H9 (cell line): ENCODE data around the gene OS9. TPM values are rescaled to one million over a fixed set of nuclear protein-coding genes. Genes with fewer than 3 reads are reported as not detected.

Experiments used
- DNase-seq: peaks from one replicate; pipeline ENCODE4 v3.0.0-alpha.2; 2017
- H2AFZ ChIP-seq: one replicate; pipeline ENCODE4 v1.6.1; 2013; ENCODE audit warnings: mild to moderate bottlenecking, low read length, control low read depth, moderate library complexity
- H2AK5ac ChIP-seq: 2 replicates; pipeline ENCODE4 v1.6.1; 2013; ENCODE audit warnings: low read length, control low read depth, mixed read lengths; ENCODE audit not compliant: insufficient read length
- H2BK120ac ChIP-seq: one replicate; pipeline ENCODE4 v1.6.1; 2013; ENCODE audit warnings: low read depth, mild to moderate bottlenecking, low read length, control low read depth, inconsistent platforms; ENCODE audit not compliant: poor library complexity, severe bottlenecking
- H2BK12ac ChIP-seq: 2 replicates; pipeline ENCODE4 v1.6.1; 2013; ENCODE audit warnings: low read length, control low read depth, mixed read lengths, low read depth; ENCODE audit not compliant: insufficient read length
- H2BK15ac ChIP-seq: 2 replicates; pipeline ENCODE4 v1.6.1; 2013; ENCODE audit warnings: low read depth, low read length, control low read depth
- H2BK20ac ChIP-seq: one replicate; pipeline ENCODE4 v1.6.1; 2013; ENCODE audit warnings: low read depth, mild to moderate bottlenecking, low read length, control low read depth, inconsistent platforms; ENCODE audit not compliant: poor library complexity, severe bottlenecking
- H2BK5ac ChIP-seq: 2 replicates; pipeline ENCODE4 v1.6.1; 2013; ENCODE audit warnings: low read length, control low read depth, mixed read lengths; ENCODE audit not compliant: insufficient read length
- H3K14ac ChIP-seq: 2 replicates; pipeline ENCODE4 v1.6.1; 2013; ENCODE audit warnings: low read length, control low read depth; ENCODE audit not compliant: insufficient read depth
- H3K18ac ChIP-seq: 2 replicates; pipeline ENCODE4 v1.6.1; 2013; ENCODE audit warnings: low read depth, mild to moderate bottlenecking, mixed read lengths, low read length, control low read depth; ENCODE audit not compliant: insufficient read length
- H3K23ac ChIP-seq: 2 replicates; pipeline ENCODE4 v1.6.1; 2013; ENCODE audit warnings: low read length, control low read depth, mixed read lengths, low read depth; ENCODE audit not compliant: insufficient read length
- H3K23me2 ChIP-seq: 2 replicates; pipeline ENCODE4 v1.6.1; 2013; ENCODE audit warnings: low read depth, mild to moderate bottlenecking, mixed read lengths, low read length, control low read depth; ENCODE audit not compliant: insufficient read length, poor library complexity, severe bottlenecking
- H3K27ac ChIP-seq: 2 replicates; pipeline ENCODE4 v1.5.1; 2013; ENCODE audit warnings: low read length, control low read depth, mixed read lengths, low read depth; ENCODE audit not compliant: insufficient read length
- H3K27me3 ChIP-seq: 2 replicates; pipeline ENCODE4 v1.6.1; 2013; ENCODE audit warnings: low read length, control low read depth, inconsistent platforms; ENCODE audit not compliant: insufficient read depth
- H3K4ac ChIP-seq: 2 replicates; pipeline ENCODE4 v1.6.1; 2013; ENCODE audit warnings: low read depth, mild to moderate bottlenecking, control low read depth, inconsistent platforms, low read length, moderate library complexity
- H3K4me1 ChIP-seq: 2 replicates; pipeline ENCODE4 v1.6.1; 2013; ENCODE audit warnings: low read length, control low read depth, inconsistent platforms; ENCODE audit not compliant: insufficient read depth
- H3K4me2 ChIP-seq: 2 replicates; pipeline ENCODE4 v1.6.1; 2013; ENCODE audit warnings: low read length, control low read depth, mixed read lengths; ENCODE audit not compliant: insufficient read length, insufficient read depth
- H3K56ac ChIP-seq: 2 replicates; pipeline ENCODE4 v1.6.1; 2013; ENCODE audit warnings: low read depth, mild to moderate bottlenecking, mixed read lengths, low read length, control low read depth; ENCODE audit not compliant: insufficient read length
- H3K79me1 ChIP-seq: 2 replicates; pipeline ENCODE4 v1.6.1; 2013; ENCODE audit warnings: low read depth, mild to moderate bottlenecking, moderate library complexity, low read length, control low read depth, inconsistent platforms; ENCODE audit not compliant: insufficient read depth, poor library complexity, severe bottlenecking
- H3K79me2 ChIP-seq: 2 replicates; pipeline ENCODE4 v1.6.1; 2013; ENCODE audit warnings: low read length, control low read depth, inconsistent platforms; ENCODE audit not compliant: insufficient read depth
- H3K9ac ChIP-seq: 2 replicates; pipeline ENCODE4 v1.6.1; 2013; ENCODE audit warnings: low read length, control low read depth, mixed read lengths; ENCODE audit not compliant: insufficient read length; ENCODE audit errors: extremely low read depth
- H3K9me3 ChIP-seq: one replicate; pipeline ENCODE4 v1.6.1; 2013; ENCODE audit warnings: low read depth, low read length, inconsistent platforms; ENCODE audit not compliant: control insufficient read depth
- H3T11ph ChIP-seq: one replicate; pipeline ENCODE4 v1.6.1; 2013; ENCODE audit warnings: mild to moderate bottlenecking, low read length, control low read depth, inconsistent platforms
- H4K20me1 ChIP-seq: one replicate; pipeline ENCODE4 v1.6.1; 2013; ENCODE audit not compliant: control insufficient read depth, insufficient read length, insufficient read depth
- H4K5ac ChIP-seq: 2 replicates; pipeline ENCODE4 v1.6.1; 2013; ENCODE audit warnings: low read depth, mild to moderate bottlenecking, mixed read lengths, low read length, control low read depth; ENCODE audit not compliant: insufficient read length
- H4K8ac ChIP-seq: replicated peaks from 2 replicates; pipeline ENCODE4 v1.6.1; 2013; ENCODE audit warnings: low read length, control low read depth, mixed read lengths, low read depth; ENCODE audit not compliant: insufficient read length
- H4K91ac ChIP-seq: 2 replicates; pipeline ENCODE4 v1.6.1; 2013; ENCODE audit warnings: low read depth, mild to moderate bottlenecking, moderate library complexity, mixed read lengths, low read length, control low read depth; ENCODE audit not compliant: insufficient read length
- H3K27ac Mint-ChIP-seq, 3 experiments: 2 replicates in 2 of 3; 3 replicates in 1 of 3; pipeline ENCODE4 v1.8.0; 2020 to 2021; ENCODE audit warnings: mixed read lengths in 3 of 3, mild to moderate bottlenecking in 1 of 3, moderate library complexity in 1 of 3
- H3K27me3 Mint-ChIP-seq: 2 replicates; pipeline ENCODE4 v1.8.0; 2021; ENCODE audit warnings: low read depth, mild to moderate bottlenecking, moderate library complexity, mixed read lengths
- H3K36me3 Mint-ChIP-seq, 3 experiments: 2 replicates in 2 of 3; 3 replicates in 1 of 3; pipeline ENCODE4 v1.8.0; 2020 to 2021; ENCODE audit warnings: low read depth in 3 of 3, mixed read lengths in 3 of 3; ENCODE audit not compliant: insufficient read depth in 1 of 3
- H3K4me1 Mint-ChIP-seq, 2 experiments: 2 replicates each; pipeline ENCODE4 v1.8.0; 2020; ENCODE audit warnings: mixed read lengths in 2 of 2
- H3K4me3 Mint-ChIP-seq, 2 experiments: 2 replicates in 1 of 2; 3 replicates in 1 of 2; pipeline ENCODE4 v1.8.0; 2020 to 2021; ENCODE audit warnings: mild to moderate bottlenecking in 2 of 2, mixed read lengths in 2 of 2, moderate library complexity in 1 of 2
- H3K9me3 Mint-ChIP-seq, 2 experiments: 2 replicates in 1 of 2; 3 replicates in 1 of 2; pipeline ENCODE4 v1.8.0; 2020; ENCODE audit warnings: mild to moderate bottlenecking in 2 of 2, mixed read lengths in 2 of 2, moderate library complexity in 1 of 2
- WGBS: extraction: QIAGEN DNeasy Blood & Tissue Kit; methylation state at CpG from one replicate; pipeline ENCODE4 v1.1.7; 2013; ENCODE audit warnings: missing lambda C conversion rate, low lambda C conversion rate, mixed read lengths; ENCODE audit not compliant: insufficient read length; ENCODE audit errors: extremely low coverage; 5-methylcytosine and 5-hydroxymethylcytosine counted together
- total RNA-seq: library from RNA; stranded (reverse); gene quantifications from 2 replicates; pipeline ENCODE4 v1.2.1, GENCODE V29; 2021
- TF ChIP-seq, protein P1 (sequence below): fragments of 200-600 bp; sonication (generic); conservative IDR thresholded peaks from 3 replicates; pipeline ENCODE4 v1.8.0; 2021; ENCODE audit warnings: antibody characterized with exemption, mild to moderate bottlenecking

Gene OS9
- total RNA-seq, 1 experiment from 2014 or later = 112 TPM

DNA sequence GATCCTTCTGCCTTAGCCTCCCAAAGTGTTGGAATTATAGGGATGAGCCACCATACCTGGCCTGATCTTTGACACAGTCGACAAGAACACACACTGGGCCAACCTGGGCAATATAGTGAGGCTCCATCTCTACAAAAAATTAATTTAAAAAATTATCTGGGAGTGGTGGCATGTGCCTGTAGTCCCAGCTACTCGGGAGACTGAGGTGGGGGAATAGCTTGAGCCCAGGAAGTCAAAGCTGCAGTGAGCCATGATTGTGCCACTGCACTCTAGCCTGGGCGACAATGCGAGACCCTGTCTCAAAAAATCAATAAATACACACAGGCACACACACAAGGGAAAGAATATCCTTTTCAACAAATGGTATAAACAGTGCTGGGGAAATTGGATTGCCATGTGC, 6.1 kb upstream of the OS9 start:
- Histone ChIP-seq H3K4me2 (no peak overlapping the region), H2BK20ac (no peak overlapping the region), H4K5ac (no peak overlapping the region), H3K23ac (no peak overlapping the region), H4K91ac (no peak overlapping the region), H3K18ac (no peak overlapping the region), H3K9ac (no peak overlapping the region), H3K27me3 (no peaks in the 10 kb centered on the region), H3K23me2 (no peaks in the 10 kb centered on the region), H3K4me1 (no peaks in the 10 kb centered on the region), H4K20me1 (no peaks in the 10 kb centered on the region), H2BK15ac (no peak overlapping the region), H3K9me3 (no peaks in the 10 kb centered on the region), H4K8ac (no peak overlapping the region), H3T11ph (no peak overlapping the region), H2BK12ac (no peak overlapping the region), H3K56ac (no peak overlapping the region), H2BK120ac (no peak overlapping the region), H3K79me2 (no peaks in the 10 kb centered on the region), H3K79me1 (no peaks in the 10 kb centered on the region), H3K14ac (no peak overlapping the region), H2AFZ (no peak overlapping the region), H3K27ac (no peak overlapping the region), H3K4ac (no peak overlapping the region), H2BK5ac (no peak overlapping the region), H2AK5ac (no peak overlapping the region)
- peaks cover 43% of the 10 kb centered on the region for H3K27me3 Mint-ChIP-seq
- TF ChIP-seq, protein P1, sequence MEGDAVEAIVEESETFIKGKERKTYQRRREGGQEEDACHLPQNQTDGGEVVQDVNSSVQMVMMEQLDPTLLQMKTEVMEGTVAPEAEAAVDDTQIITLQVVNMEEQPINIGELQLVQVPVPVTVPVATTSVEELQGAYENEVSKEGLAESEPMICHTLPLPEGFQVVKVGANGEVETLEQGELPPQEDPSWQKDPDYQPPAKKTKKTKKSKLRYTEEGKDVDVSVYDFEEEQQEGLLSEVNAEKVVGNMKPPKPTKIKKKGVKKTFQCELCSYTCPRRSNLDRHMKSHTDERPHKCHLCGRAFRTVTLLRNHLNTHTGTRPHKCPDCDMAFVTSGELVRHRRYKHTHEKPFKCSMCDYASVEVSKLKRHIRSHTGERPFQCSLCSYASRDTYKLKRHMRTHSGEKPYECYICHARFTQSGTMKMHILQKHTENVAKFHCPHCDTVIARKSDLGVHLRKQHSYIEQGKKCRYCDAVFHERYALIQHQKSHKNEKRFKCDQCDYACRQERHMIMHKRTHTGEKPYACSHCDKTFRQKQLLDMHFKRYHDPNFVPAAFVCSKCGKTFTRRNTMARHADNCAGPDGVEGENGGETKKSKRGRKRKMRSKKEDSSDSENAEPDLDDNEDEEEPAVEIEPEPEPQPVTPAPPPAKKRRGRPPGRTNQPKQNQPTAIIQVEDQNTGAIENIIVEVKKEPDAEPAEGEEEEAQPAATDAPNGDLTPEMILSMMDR = no peak
- DNase-seq = no peak
- H3K9me3 Mint-ChIP-seq = peaks cover 7 to 9% of the 10 kb centered on the region in 2 experiments
- no peak overlapping the region for H3K4me3 Mint-ChIP-seq
- no peak overlapping the region for H3K27ac Mint-ChIP-seq
- no CpG with 5 or more reads among the region's 4 CpGs for WGBS
- no peaks in the 10 kb centered on the region for H3K36me3 Mint-ChIP-seq
- no peaks in the 10 kb centered on the region for H3K4me1 Mint-ChIP-seq
